Hematopoietic multipotent progenitor cell (in vitro differentiated cells): ENCODE results near the gene NLRP9. TPM values are rescaled to one million over a fixed set of nuclear protein-coding genes. Genes with fewer than 3 reads are reported as not detected.
"Not testable (repeated sequence)": the region's sequence is repeated elsewhere in the genome, so short reads cannot be mapped to it uniquely, and the experiment has no call there.

Source experiments
- DNase-seq, 3 donors: peaks; one replicate each; pipeline ENCODE4 v3.0.0-alpha.2; 2011 to 2015; ENCODE audit warnings: low read depth in 2 of 3, low spot score in 2 of 3
- total RNA-seq: library from RNA; depleted of rRNA; stranded (reverse); fragments of >200 nt; gene quantifications from one replicate; pipeline ENCODE4 v1.2.3, GENCODE V29; 2012

Gene NLRP9
- total RNA-seq = not detected

DNA sequence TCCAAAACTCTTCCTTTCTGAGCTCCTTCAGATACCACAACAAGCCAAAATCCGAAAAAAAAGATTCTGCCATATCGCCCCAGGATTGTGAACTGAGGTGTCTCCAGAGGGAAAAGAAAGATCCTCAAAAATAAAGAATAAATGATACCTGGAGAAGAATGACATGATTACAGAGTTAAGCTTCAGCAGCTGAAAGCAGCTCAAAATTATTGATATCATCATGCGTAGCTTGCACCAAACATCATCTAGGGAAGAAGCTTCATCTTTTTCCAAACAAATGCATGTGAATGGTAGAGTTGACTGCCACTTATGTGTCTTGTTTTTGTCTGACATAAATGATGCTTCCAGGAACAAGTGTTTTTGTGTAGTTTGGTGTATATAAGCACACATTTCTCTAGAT is at the start of gene NLRP9:
Gene NLRP9, minus strand, starts transcription at position 101 of the 400 bp plus-strand sequence. Its CDS starts 28 bp downstream, at position 73.
- DNase-seq = no peak

DNA sequence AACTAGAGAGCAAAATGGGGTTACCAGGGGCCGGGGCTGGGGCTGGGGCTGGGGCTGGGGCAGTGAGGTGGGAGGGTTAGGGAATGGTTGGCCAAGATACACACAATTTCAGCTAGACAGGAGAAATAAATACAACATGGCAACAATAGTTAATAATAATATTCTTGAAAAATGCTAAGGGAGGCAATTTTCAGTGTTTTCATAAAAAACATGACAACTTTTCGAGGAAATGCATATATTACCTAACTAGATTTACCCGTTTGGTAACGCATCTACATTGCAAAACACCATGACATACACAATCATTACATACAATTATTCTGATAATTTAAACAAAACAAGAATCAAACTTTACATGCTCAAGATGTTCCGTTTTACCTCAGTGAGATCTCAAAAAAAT is 42.9 kb upstream of the NLRP9 start:
- no peak for DNase-seq

DNA sequence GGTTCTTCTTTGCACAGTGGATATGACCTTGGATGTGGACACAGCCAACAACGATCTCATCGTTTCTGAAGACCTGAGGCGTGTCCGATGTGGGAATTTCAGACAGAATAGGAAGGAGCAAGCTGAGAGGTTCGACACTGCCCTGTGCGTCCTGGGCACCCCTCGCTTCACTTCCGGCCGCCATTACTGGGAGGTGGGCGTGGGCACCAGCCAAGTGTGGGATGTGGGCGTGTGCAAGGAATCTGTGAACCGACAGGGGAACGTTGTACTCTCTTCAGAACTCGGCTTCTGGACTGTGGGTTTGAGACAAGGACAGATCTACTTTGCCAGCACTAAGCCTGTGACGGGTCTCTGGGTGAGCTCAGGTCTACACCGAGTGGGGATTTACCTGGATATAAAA is 40.1 kb upstream of the NLRP9 start:
- no peak for DNase-seq

DNA sequence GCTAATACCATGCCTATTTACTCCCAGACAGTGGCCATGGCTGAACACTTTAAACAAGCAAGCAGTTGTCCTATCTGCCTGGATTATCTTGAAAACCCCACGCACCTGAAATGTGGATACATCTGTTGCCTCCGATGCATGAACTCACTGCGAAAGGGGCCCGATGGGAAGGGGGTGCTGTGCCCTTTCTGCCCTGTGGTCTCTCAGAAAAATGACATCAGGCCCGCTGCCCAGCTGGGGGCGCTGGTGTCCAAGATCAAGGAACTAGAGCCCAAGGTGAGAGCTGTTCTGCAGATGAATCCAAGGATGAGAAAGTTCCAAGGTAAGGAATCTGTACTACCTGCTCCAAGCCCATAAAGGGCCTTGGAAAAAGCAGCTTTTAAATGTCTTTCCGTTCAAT is 39.3 kb upstream of the NLRP9 start:
- DNase-seq = no peak

DNA sequence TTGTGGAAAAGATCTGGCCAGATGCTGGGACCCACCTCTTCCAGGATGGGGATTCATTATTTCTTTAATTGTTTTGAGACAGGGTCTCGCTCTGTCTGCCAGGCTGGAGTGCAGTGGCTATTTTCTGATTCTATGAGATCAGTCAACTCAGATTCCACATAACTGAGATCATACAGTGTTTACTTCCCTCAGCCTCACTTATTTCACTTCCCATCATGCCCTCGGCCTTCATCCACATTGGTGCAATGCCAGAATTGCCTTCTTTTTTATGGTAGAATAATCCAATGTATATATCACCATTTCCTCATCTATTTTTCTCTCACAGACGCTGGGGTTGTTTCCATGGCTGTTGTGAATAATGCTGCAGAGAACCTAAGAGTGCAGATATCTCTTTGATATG is 31.4 kb upstream of the NLRP9 start:
- not testable (repeated sequence) for DNase-seq

DNA sequence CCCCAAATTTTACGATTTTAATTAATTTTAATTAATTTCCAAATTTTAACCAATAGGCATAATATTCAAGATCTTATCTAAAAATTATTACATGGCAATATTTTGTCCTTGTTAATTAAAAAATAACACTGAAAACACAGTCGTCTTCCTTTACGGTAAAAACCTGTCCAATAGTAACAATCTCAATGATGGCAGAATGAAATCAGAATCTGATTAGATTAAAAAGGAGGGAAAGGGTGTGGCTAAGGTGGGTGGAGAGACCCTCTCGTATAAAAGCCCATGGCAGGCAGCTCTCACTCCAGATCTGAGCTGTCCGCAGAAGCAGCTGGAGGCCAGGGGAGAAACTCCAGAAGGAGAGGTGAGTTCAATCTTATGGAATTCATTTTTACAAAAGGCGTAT is 30.6 kb upstream of the NLRP9 start, which contains the start of gene RFPL4AL1:
Gene RFPL4AL1, plus strand, starts transcription at position 301 of the 400 bp plus-strand sequence. CDS start 2,687 bp downstream, outside the sequence.
- not testable (repeated sequence) for DNase-seq

DNA sequence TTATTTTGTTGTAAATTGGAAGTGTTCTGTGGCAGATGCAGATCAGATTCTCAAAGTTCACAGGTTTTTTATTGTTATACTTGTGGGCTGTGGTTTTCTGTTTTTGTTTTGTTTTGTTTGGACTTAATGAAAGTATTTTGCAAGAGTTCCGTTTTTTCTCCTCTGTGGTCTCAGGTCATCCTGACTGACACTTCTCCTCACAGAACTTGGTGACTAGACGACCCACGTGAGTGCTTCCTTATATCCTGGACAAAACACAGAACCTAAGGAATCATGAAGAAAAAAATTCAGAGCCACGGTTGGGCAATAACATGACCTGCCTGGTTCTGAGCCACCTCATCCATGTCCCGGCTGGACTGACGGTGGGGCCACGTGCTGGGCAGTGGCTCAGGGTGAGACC is 28.3 kb upstream of the NLRP9 start:
- DNase-seq = no peak

DNA sequence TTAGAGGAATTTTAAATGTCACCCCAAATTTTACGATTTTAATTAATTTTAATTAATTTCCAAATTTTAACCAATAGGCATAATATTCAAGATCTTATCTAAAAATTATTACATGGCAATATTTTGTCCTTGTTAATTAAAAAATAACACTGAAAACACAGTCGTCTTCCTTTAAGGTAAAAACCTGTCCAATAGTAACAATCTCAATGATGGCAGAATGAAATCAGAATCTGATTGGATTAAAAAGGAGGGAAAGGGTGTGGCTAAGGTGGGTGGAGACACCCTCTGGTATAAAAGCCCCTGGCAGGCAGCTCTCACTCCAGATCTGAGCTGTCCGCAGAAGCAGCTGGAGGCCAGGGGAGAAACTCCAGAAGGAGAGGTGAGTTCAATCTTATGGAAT is 20.6 kb upstream of the NLRP9 start, which contains the start of gene RFPL4A:
Gene RFPL4A, plus strand, starts transcription at position 301 of the 400 bp plus-strand sequence. CDS start 2,704 bp downstream, outside the sequence.
- DNase-seq = not testable (repeated sequence)

DNA sequence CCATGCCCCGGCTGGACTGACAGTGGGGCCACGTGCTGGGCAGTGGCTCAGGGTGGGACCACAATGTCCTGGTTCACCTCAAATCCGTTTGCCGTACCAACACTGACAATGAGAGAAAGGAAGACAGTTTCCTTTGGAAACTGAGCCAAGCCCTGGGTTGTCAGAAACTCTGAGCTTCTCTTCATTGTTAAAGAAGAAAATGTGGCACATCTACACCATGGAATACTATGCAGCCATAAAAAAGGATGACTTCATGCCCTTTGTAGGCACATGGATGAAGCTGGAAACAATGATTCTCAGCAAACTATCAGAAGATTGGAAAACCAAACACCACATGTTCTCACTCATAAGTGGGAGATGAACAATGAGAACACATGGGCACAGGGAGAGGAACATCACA is 18.6 kb upstream of the NLRP9 start:
- not testable (repeated sequence) for DNase-seq

DNA sequence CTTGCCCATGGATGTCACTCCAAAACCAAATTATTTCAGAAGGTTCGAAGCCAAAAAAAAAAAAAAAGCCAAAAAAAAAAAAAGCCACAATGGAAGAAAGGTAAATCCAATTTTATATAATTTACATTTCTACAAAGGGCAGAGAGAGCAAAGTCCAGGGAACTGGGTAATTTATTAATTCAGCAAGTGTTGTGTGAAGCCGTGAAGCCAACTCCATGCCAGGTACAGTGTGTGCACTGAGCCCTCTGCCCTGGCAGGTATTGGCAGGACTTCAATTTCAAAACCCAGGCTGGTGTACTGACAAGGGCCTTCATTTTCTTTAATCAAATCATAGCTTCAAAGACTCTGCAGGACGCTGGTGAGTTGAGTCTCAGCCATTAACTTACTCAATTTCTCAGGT is 15.2 kb upstream of the NLRP9 start:
- no peak for DNase-seq

DNA sequence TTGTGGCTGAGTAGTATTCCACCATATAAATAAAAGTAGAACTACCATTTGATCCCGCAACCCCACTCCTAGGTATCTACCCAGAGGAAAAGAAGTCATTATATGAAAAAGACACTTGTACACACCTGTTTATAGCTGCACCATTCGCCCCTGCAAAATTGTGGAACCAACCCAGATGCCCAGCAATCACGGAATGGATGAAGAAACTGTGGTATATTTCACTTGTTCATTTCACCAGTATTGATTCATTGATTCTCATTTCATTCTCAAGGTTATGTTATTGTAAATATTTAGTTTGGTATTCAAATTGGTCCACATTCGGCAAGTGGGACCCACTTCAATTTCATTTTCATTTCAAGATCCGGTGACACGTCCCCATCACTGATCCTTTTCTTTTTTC is 12.5 kb upstream of the NLRP9 start:
- no peak for DNase-seq

DNA sequence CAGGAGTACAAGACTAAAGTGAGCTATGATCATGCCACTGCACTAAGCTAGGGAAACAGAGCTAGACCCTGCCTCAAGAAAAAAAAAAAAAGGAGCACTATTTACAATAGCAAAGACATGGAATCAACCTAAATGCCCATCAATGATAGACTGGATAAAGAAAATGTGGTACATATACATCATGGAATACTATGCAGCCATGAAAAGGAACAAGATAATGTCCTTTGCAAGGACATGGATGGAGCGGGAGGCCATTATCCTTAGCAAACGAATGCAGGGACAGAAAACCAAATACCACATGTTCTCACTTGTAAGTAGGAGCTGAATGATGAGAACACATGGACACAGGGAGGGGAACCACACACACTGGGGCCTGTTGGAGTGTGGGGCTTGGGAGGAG is 7.8 kb downstream of the NLRP9 start:
- not testable (repeated sequence) for DNase-seq

DNA sequence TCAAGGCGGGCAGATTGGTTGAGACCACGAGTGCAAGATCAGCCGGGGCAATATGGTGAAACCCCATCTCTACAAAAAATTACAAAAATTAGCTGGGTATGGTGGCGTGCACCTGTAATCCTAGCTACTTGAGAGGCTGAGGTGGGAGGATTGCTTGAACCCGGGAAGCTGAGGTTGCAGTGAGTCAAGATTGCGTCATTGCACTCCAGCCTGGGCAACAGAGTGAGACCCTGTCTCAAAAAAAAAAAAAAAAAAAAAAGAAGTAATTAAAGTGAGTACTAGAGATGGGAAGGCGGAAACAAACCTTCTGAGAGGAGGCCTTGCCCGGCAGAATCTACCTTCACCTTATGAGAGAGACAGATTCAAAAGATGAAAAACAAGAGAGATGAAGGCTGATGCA is 14.7 kb downstream of the NLRP9 start:
- DNase-seq = no peak

DNA sequence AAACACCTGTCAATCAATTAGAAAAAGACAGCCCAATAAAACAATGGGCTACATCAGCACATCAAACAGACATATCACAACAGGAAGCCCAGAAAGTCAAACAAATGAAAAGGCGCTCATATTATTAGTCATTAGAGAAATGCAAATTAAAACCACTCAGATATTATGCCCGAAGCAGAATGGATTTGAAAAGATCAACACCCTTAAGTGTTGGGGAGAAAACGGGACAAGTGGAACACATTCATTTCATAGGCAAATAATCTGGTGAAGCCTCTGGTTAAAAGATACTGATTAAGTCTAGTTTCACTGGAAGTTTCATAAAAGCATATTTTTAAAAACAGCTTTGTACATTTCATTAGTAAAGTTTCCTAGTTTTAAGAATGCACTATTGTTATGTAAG is 17.4 kb downstream of the NLRP9 start:
- no peak for DNase-seq

DNA sequence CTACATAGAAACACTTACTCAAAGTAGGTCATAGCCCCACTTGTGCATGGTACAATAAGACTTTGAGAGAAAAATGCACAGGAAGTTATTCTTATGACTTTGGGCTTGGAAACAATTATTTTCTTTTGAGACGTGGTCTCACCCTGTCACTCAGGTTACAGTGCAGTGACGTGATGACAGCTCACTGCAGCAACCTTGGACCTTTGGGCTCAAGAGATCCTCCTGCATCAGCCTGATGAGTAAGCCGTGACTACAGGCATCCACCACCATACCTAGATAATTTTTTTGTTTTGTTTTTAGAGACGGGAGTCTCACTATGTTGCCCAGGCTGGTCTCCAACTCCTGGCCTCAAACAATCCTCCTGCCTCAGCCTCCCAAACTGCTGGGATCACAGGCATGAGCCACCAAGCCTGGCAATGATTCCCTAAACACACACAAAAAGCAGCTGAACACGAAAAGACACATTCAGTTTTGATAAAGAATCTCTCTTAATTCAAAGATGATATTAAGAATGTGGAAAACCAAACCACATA is 17.9 kb downstream of the NLRP9 start:
- no peak for DNase-seq

DNA sequence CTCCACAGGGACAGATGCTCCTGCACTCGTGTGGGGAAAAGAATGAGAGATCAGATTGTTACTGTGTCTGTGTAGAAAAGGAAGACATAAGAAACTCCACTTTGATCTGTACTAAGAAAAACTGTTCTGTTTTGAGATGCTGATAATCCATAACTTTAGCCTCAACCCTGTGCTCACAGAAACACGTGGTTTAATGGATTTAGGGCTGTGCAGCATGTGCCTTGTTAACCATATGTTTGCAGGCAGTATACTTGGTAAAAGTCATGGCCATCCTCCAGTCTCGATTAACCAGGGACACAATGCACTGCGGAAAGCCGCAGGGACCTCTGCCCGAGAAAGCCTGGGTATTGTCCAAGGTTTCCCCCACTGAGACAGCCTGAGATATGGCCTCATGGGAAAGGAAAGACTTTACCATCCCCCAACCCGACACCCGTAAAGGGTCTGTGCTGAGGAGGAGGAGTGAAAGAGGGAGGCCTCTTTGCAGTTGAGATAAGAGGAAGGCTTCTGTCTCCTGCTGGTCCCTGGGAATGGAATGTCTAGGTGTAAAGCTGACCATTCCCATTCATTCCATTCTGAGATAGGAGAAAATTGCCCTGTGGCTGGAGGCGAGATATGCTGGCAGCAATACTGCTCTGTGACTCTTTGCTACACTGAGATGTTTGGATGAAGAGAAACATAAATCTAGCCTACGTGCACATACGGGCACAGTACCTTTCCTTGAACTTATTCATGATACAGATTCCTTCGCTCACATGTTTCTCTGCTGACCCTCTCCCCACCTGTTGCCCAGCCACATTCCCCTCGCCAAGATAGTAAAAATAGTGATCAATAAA is 20.1 kb downstream of the NLRP9 start:
- not testable (repeated sequence) for DNase-seq

DNA sequence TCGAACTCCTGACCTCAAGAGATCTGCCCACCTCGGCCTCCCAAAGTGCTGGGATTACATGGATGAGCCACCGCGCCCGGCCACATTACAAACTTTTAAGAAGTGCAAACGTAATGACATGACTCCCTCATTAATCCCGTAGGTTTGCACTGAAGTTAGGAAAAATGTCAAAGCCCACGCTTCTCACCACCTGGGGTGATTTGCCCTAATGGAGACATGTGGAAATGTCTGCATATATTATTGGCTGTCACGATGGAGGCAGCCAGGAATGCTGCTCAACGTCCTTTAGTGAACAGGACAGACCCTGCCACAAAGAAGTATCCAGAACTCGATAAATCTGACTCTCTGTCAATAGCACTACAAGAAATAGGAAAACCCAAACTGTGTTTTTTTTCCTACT is 21.0 kb downstream of the NLRP9 start:
- no peak for DNase-seq

DNA sequence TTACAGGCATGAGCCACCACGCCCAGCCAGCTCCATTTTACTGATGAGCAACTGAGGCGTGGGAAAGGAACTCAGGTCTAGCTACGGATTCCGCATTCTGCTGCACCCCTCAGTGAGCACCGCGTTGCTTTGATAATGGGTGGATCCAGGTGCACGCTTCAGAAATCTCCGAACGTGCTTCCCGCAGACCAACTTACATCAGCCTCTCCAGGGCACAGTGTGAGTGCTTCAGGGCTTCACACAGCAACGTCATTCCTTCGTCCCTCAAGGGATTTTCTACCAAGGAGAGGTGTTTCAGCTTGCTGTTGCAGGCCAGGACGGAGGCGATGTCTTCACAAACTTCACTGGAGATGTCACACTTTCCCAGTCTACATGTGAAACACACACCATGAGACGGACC is 21.7 kb downstream of the NLRP9 start:
- DNase-seq = no peak

DNA sequence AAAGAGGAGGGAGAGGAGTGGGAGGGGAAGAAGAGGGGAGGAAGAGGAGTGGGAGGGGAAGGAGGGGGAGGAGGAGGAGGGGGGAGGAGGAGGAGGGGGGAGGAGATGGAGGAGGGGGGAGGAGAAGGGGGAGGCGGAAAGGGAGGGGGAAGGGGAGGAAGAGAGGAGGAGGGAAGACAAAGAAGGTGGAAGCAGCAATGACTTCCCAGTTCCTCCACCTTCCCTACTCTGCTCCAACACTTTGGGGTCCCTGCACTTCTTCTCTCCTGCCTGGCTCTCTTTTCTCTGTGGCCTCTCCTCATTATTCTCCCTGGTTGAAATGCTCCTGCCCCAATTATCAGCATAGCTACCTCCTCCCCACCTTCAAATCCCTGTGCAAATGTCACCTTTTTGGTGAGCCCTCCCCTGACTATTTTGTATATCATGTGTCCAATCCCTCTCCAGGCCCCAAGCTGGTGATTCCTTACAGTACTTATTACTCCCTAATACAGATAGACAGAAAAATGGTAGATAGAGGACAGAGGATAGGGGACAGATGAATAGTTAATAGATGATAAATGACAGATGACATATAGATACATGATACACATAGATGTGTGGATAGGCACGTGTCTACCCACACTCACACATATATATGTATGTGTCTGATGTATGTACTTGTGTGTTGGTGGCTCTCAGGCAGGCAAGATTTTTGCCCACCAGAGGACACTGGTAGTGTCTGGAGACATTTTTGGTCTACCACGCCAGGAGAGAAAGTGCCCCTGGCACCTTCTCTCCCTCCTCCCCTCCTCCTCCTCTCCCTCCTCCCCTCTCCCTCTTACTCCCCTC is 25.2 kb downstream of the NLRP9 start:
- no peak for DNase-seq

DNA sequence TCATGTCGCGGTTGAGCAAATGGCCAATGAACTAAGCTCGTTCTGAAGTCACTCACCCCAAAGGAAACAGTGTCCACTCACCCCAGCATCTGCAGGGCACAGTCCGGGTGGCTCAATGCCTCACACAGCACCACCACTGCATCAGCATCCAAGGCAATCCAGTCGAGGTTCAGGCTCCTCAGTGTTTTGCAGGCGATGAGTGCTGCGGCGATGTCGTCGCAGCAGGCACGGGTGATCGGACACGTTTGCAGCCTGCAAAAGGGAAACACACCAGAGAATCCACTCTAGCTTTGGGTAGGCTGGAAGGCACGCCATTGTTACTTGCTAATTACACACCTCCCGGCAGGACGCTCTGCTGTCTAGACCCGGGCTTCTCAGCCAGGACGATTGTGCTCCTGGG is 26.5 kb downstream of the NLRP9 start:
- no peak for DNase-seq

DNA sequence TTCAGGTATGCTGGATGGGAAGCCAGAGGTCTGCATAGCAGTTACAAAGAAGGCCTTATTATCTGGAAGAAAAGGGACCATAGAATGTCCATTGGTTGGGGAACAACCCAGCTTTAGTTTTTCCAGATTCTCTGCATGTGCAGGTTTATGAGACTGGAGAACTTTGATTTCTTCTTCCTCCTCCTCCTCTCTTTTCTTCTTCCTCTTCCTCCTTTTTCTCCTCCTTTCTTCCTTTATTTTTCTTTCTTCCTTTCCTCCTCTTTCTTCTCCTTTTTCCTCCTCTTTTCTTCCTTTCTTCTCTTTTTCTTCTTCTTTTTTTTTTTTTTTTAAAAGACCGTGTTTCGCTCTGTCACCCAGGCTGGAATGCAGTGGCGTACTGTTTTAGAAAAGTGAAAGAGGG is 32.2 kb downstream of the NLRP9 start:
- no peak for DNase-seq
